ENCODE measurements around the gene TRMT13.

Gene TRMT13

DNA sequence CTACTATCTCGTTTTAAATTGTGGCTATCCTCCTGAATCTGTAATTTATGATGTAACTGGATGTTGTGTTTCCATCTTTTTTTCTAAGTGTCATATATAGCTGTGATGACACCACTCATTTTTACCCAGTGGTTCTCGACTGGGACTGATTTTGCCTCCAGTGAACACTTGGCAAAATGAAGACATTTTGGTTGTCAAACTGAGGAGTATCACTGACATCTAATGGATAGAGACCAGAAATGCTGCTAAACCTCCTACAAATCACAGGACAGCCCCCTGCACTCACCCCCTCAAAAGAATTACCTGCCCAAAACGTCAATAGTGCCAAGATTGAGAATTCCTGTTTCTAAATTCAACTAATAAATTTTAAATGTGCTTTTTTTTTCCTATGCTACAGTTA, 1.9 kb downstream of the TRMT13 start:
- TF ChIP-seq CTCF (IDR thresholded peaks at IDR 0.05; ENCODE audit: low read depth, low read length, missing control alignments) = no peak
- DNase-seq (ENCODE audit: extremely low read depth, low read depth) = no peak
- no peak overlapping the region for H3K4me3 ChIP-seq (replicated peaks; ENCODE audit: low read depth, low read length)

GRCh38 chr1:100137602-100138001, 4.6 kb downstream of the TRMT13 start:
- DNase-seq (ENCODE audit: extremely low read depth, low read depth) = no peak
- no peak for TF ChIP-seq CTCF (IDR thresholded peaks at IDR 0.05; ENCODE audit: low read depth, low read length, missing control alignments)
- no peak overlapping the region for H3K4me3 ChIP-seq (replicated peaks; ENCODE audit: low read depth, low read length)

- no peak for DNase-seq (ENCODE audit: extremely low read depth, low read depth)
- TF ChIP-seq CTCF (IDR thresholded peaks at IDR 0.05; ENCODE audit: low read depth, low read length, missing control alignments) = no peak
- no peak overlapping the region for H3K4me3 ChIP-seq (replicated peaks; ENCODE audit: low read depth, low read length)
Measured at GRCh38 chr1:100141192-100141591, 8.2 kb downstream of the TRMT13 start.

DNA sequence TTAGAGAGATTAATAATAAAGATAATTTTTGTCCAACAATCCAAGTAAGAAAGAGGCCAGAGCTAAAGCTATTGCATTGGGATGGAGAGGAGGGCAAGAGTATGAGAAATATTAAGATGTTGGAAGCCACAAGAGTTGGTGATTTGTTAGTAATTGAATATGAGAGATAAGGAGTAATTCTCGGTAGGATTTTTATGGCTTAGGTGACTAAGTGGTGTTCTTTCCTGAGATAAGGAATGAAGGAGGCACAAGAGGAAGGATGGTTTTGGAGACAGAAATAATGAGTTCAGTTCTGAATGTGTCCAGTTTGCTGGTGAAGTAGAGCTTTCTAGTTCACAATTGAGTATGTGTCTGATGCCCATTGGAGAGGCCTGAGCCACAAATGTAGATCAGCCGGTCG, 9.4 kb downstream of the TRMT13 start:
- H3K4me3 ChIP-seq (replicated peaks; ENCODE audit: low read depth, low read length) = no peak overlapping the region
- no peak for TF ChIP-seq CTCF (IDR thresholded peaks at IDR 0.05; ENCODE audit: low read depth, low read length, missing control alignments)
- DNase-seq (ENCODE audit: extremely low read depth, low read depth) = no peak

DNA sequence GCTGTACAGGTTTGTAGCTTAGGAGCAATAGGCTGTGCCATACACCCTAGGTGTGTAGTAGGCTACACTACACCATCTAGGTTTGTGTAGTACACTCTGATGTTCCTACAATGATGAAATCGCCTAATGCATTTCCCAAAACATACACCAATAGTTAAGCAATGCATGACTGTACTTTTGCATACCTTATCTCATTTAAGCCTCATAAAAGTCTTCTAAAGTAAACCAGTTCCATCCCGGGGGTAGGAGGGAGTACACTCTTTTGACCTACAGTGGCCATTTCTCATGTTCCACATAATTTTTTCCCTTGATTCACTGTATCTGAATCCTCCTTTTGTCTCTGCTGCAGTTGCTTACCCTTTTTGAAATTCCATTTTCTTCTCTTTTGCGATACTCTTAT, 12.2 kb downstream of the TRMT13 start:
- no peak overlapping the region for H3K4me3 ChIP-seq (replicated peaks; ENCODE audit: low read depth, low read length)
- DNase-seq (ENCODE audit: extremely low read depth, low read depth) = no peak
- no peak for TF ChIP-seq CTCF (IDR thresholded peaks at IDR 0.05; ENCODE audit: low read depth, low read length, missing control alignments)

- no peak for TF ChIP-seq CTCF (IDR thresholded peaks at IDR 0.05; ENCODE audit: low read depth, low read length, missing control alignments)
- DNase-seq (ENCODE audit: extremely low read depth, low read depth) = no peak
- no peak overlapping the region for H3K4me3 ChIP-seq (replicated peaks; ENCODE audit: low read depth, low read length)
Measured at GRCh38 chr1:100146958-100147357, 14.0 kb downstream of the TRMT13 start.

DNA sequence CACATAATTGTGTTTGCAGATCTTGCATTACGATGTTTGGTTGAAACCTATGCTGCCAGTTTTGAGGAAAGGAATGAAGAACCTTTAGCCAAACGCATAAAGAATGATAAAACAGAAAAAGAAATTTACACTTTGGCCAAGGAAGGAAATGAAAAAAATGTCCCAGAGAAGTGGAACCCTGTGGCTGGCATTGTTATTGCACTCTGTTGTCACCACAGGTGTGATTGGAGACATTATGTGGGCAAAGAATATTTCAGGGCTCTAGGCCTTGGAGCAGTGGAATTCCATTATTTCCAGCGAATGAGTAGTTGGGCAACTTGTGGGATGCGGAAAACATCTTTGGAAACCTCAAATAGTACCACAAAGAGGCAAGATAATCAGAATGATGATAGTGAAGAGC, 14.9 kb downstream of the TRMT13 start:
- no peak overlapping the region for H3K4me3 ChIP-seq (replicated peaks; ENCODE audit: low read depth, low read length)
- no peak for TF ChIP-seq CTCF (IDR thresholded peaks at IDR 0.05; ENCODE audit: low read depth, low read length, missing control alignments)
- DNase-seq (ENCODE audit: extremely low read depth, low read depth) = no peak

Data from HFF-Myc (cell line).